Skin of body (tissue), 3 donors: ENCODE results near the gene FDXACB1. TPM values are rescaled to one million over a fixed set of nuclear protein-coding genes. Genes with fewer than 3 reads are reported as not detected.

Experiments
- DNase-seq: peaks from one replicate; lab custom pipeline; 2025; lab: John Stamatoyannopoulos, UW
- small RNA-seq: library from RNA; depleted of rRNA; stranded (forward); fragments of <200 nt; gene quantifications from one replicate; pipeline ENCODE3, GENCODE V24; 2014; ENCODE audit warnings: low replicate concordance
- total RNA-seq: library from RNA; depleted of rRNA; stranded (reverse); fragments of >200 nt; gene quantifications from one replicate; pipeline ENCODE4 v1.2.3, GENCODE V29; 2014

The FDXACB1 gene
- total RNA-seq, 1 donor from 2014 or later, result 3.2 TPM

DNA sequence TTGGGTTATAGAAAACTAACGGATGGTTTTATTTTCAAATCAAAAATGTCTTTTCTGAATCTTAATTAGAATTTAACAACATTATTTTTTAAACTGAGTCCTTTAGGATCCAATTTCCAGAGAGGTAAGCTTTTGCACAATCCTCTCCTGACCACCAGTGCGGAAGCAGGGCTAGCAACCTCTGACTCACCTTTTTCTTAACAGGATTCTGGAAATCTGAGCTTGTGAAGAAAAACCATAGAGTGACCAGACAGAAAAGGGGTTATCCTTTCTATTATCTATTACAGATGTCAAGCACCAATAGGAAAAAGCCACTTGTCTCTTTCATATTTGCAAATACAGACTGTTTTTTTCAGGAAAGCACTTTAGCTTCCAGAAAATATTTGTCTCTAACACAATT is 32.9 kb downstream of the FDXACB1 start:
- no peak for DNase-seq

GRCh38 chr11:111845276-111846028 is 33.5 kb downstream of the FDXACB1 start:
- DNase-seq, result no peak

DNA sequence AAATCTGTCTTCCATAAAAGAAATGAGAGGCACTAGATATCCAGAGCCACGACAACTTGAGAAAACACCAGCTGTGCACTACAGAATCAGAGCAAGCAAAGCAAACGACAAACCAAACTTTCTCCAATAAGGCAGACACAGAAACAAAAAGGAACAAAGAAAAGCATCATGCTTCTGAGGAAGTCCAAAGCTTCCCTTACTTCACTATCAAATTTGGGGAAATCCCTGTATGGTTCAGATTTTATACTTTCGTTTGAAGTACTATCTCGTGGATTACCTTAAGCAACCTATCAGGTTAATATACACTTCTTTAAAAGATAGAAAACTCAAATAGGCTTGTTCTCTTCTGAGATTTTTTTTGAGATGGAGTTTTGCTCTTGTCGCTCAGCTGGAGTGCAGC is 35.3 kb downstream of the FDXACB1 start:
- no peak for DNase-seq

- peak; percentile 82 for DNase-seq
Measured at GRCh38 chr11:111841370-111842053, 37.5 kb downstream of the FDXACB1 start.

DNA sequence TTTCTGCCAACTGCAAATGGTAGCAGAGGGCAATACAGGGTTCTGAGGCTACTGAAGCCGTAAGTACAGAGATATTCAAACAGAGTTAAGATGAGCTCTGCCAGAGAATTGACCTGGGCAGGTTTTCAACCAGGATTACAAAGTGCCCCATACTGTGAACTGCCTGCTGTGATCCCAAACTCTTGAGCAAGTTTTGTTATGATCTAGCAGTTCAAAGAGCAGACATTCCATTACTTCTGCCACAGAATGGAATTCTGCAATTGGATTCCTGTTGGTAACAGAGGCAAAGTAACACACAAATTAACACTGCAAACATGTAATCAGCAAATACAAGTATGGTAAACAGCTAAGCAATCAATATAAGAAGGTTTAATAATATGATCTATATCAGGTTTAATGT is 38.8 kb downstream of the FDXACB1 start:
- DNase-seq, result no peak

DNA sequence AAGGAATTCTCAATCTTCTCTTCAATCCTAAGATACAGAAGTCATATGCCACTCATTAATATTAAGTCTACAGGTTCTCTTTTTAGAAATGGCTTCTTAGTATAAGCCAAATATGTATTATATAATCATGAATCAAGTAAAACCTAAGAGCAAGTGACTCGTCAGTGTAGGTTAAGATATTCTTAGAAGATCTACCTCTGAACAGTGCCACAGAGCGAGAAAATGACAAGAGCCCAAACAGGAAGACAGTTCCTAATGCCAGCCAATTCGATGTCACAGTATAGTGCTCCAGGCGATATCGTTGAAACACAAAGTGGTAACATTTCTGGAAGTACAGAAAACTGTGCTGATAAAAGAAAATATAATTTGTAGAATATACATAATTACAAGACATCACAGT is 40.9 kb downstream of the FDXACB1 start:
- no peak for DNase-seq

- DNase-seq, result no peak
Measured at GRCh38 chr11:111837366-111837891, 41.5 kb downstream of the FDXACB1 start.

GRCh38 chr11:111836721-111837120 is 42.2 kb downstream of the FDXACB1 start:
- no peak for DNase-seq

DNA sequence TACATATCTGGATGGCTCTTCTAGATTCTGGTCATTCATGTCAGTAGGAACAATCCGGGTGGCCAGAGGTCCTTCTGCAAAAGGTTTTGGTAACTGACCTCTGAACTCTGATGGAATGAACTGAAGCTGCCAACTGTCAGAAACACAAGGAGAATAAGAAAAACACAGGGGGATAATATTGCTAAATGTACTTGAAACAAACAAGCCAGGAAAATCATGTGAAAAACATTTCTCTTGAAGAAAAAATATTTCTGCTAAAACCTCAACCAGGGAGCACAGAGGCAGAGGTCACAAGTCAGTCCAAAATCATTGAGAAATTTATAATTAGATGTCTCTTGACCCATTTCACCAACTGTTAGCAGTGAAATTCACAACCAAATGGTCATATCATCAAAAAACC is 42.8 kb downstream of the FDXACB1 start:
- DNase-seq, result no peak

- no peak for DNase-seq
Measured at GRCh38 chr11:111835665-111836064, 43.3 kb downstream of the FDXACB1 start.

- DNase-seq, result no peak
Measured at GRCh38 chr11:111834432-111835163, 44.4 kb downstream of the FDXACB1 start.

GRCh38 chr11:111833524-111833923 is 45.4 kb downstream of the FDXACB1 start:
- no peak for DNase-seq

- DNase-seq, result peak; percentile 35
Measured at GRCh38 chr11:111829185-111829968, 49.6 kb downstream of the FDXACB1 start.

DNA sequence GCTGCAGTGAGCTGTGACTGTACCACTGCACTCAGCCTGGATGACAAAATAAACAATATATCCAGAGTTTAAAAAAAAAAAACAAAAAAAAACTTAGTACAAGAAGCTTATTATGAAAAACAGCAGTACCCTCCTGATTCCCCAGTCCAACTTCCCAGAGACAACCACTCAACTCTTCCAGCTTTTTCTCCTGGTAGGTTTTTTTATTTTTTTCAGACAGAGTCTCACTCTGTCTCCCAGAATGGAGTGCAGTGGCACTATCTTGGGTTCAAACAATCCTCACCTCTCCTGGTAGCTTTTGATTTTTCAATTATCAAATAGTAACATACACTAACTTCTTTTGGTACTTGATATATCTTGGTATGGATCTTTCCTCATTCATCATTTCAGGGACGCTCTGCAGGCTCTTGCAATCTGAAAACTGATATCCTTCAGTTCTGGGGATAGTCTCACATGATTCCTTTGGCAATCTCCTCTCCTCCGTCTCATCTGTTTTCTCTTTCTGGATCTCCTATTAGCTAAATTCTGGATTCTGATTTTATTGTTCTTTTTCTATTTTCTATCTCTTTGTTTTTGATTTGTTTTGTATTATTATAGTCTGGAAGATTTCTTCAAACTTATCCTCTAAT is 52.5 kb downstream of the FDXACB1 start:
- no peak for DNase-seq

Small RNA genes lying within 50 kb of the gene (small RNA-seq; reads per million reads assigned to genes)
- gene C11orf52 (not detected), gene GNG5P3 (not detected), gene RNA5SP351 (not detected), gene RPL37AP8 (not detected)

Other genes starting within 250 kb of the FDXACB1 start
- gene PPP2R1B, start 112.8 kb downstream of the FDXACB1 start, total RNA-seq, result 56.6 TPM
- gene ALG9, start 7.6 kb downstream of the FDXACB1 start, total RNA-seq, result 34.8 TPM
- 10.4 TPM for gene CFAP68, start 376 bp upstream of the FDXACB1 start, total RNA-seq
- 43.2 TPM for gene CRYAB, start 32.6 kb upstream of the FDXACB1 start, total RNA-seq
- 3.2 TPM for gene HSPB2, start 33.6 kb upstream of the FDXACB1 start, total RNA-seq
- gene C11orf52, start 39.7 kb upstream of the FDXACB1 start, total RNA-seq, result 1.4 TPM
- 21.0 TPM for gene DIXDC1, start 58.2 kb upstream of the FDXACB1 start, total RNA-seq
- 28.2 TPM for gene DLAT, start 146.2 kb upstream of the FDXACB1 start, total RNA-seq
- gene PIH1D2, start 194.9 kb upstream of the FDXACB1 start, total RNA-seq, result 1.4 TPM
- gene NKAPD1, start 195.1 kb upstream of the FDXACB1 start, total RNA-seq, result 20.3 TPM
- 55.1 TPM for gene TIMM8B, start 207.6 kb upstream of the FDXACB1 start, total RNA-seq
- gene SDHD, start 207.7 kb upstream of the FDXACB1 start, total RNA-seq, result 124 TPM